ENCODE data around the gene CMSS1.

- TF ChIP-seq RAD21 (IDR thresholded peaks at IDR 0.05) (no peak), CTCF (IDR thresholded peaks at IDR 0.05; ENCODE audit: low read depth, low read length, missing input control) (no peak), EGR1 (IDR thresholded peaks at IDR 0.05; ENCODE audit: low read depth in 2 of 2) (no peak), RXRA (IDR thresholded peaks at IDR 0.05) (no peak), GABPA (IDR thresholded peaks at IDR 0.05 in 1 of 2, conservative IDR thresholded peaks at IDR 0.05 in 1 of 2) (no peak), TAF1 (conservative IDR thresholded peaks at IDR 0.05) (no peak), MAX (IDR thresholded peaks at IDR 0.05) (no peak), SP1 (IDR thresholded peaks at IDR 0.05) (no peak)
Observed at GRCh38 chr3:99837715-99838114, 20.1 kb downstream of the CMSS1 start.
